Subcutaneous abdominal adipose tissue (tissue), 5 donors: ENCODE data around the gene PARP2.

Experiments used
- H3K27ac ChIP-seq: one replicate; pipeline ENCODE4 v1.7.0; 2013; ENCODE audit warnings: low read depth, mild to moderate bottlenecking, inconsistent platforms, low read length, moderate library complexity
- H3K27me3 ChIP-seq, 5 donors: one replicate each; pipeline ENCODE4 v1.7.0; 2013; ENCODE audit warnings: low read length in 5 of 5, inconsistent platforms in 1 of 5; ENCODE audit not compliant: control insufficient read depth in 5 of 5, insufficient read depth in 4 of 5
- H3K36me3 ChIP-seq, 5 donors: one replicate each; pipeline ENCODE4 v1.7.0; 2013; ENCODE audit warnings: low read length in 5 of 5; ENCODE audit not compliant: control insufficient read depth in 5 of 5, insufficient read depth in 5 of 5
- H3K4me1 ChIP-seq, 5 donors: one replicate each; pipeline ENCODE4 v1.7.0; 2013; ENCODE audit warnings: low read length in 5 of 5, mild to moderate bottlenecking in 3 of 5, moderate library complexity in 1 of 5; ENCODE audit not compliant: control insufficient read depth in 5 of 5, insufficient read depth in 5 of 5
- H3K4me3 ChIP-seq, 5 donors: one replicate each; pipeline ENCODE4 v1.7.0; 2013; ENCODE audit warnings: low read length in 5 of 5, low read depth in 1 of 5
- H3K9ac ChIP-seq, 5 donors: one replicate each; pipeline ENCODE4 v1.7.0; 2013; ENCODE audit warnings: low read length in 5 of 5, mild to moderate bottlenecking in 4 of 5, moderate library complexity in 3 of 5
- H3K9me3 ChIP-seq, 5 donors: one replicate each; pipeline ENCODE4 v1.7.0; 2013; ENCODE audit warnings: low read length in 5 of 5; ENCODE audit not compliant: control insufficient read depth in 5 of 5
- donor health status: healthy.
- donor health status: healthy.
- donor health status: healthy.
- donor health status: healthy.
- donor health status: healthy.

Gene PARP2

GRCh38 chr14:20343092-20343861 is at the start of gene PARP2:
Gene PARP2 (plus strand): TSS chr14:20343635. CDS start chr14:20343642, 7 bp downstream.
- Histone ChIP-seq H3K27me3 (peaks cover 0 to 4% (median 0%) of the 10 kb centered on the region in 5 donors), H3K9me3 (no peaks in the 10 kb centered on the region), H3K4me3 (peak within 1 kb of the TSS; percentile 78 to 94 (median 88)), H3K9ac (peak within 1 kb of the TSS; percentile 85 to 90 (median 86)), H3K4me1 (peaks cover 8 to 12% (median 9%) of the 10 kb centered on the region in 5 donors), H3K36me3 (peaks cover 14 to 26% (median 16%) of the 10 kb centered on the region in 5 donors), H3K27ac (peak within 1 kb of the TSS; percentile 94)

GRCh38 chr14:20294636-20295035 is 48.8 kb upstream of the PARP2 start:
- Histone ChIP-seq H3K9me3 (no peaks in the 10 kb centered on the region), H3K4me1 (peaks cover 0 to 1% (median 0%) of the 10 kb centered on the region in 5 donors), H3K4me3 (no peak overlapping the region), H3K9ac (no peak overlapping the region), H3K36me3 (peaks cover 56 to 86% (median 76%) of the 10 kb centered on the region in 5 donors), H3K27ac (no peak overlapping the region), H3K27me3 (no peaks in the 10 kb centered on the region)

GRCh38 chr14:20295067-20295466 is 48.4 kb upstream of the PARP2 start:
- Histone ChIP-seq H3K36me3 (peaks cover 56 to 85% (median 73%) of the 10 kb centered on the region in 5 donors), H3K9me3 (no peaks in the 10 kb centered on the region), H3K4me1 (no peaks in the 10 kb centered on the region), H3K27me3 (no peaks in the 10 kb centered on the region), H3K9ac (peak overlapping the region in 1 of 5 donors; percentile 6), H3K4me3 (no peak overlapping the region), H3K27ac (no peak overlapping the region)

GRCh38 chr14:20302042-20302755 is 41.2 kb upstream of the PARP2 start:
- no peaks in the 10 kb centered on the region for H3K9me3 ChIP-seq
- peaks cover 26 to 45% (median 40%) of the 10 kb centered on the region in 5 donors for H3K36me3 ChIP-seq
- H3K27ac ChIP-seq: no peak overlapping the region
- H3K9ac ChIP-seq: no peak overlapping the region
- H3K4me3 ChIP-seq: no peak overlapping the region
- H3K27me3 ChIP-seq: no peaks in the 10 kb centered on the region
- H3K4me1 ChIP-seq: peaks cover 0 to 11% (median 10%) of the 10 kb centered on the region in 5 donors

- Histone ChIP-seq H3K27ac (no peak within 1 kb of the TSS), H3K27me3 (no peaks in the 10 kb centered on the region), H3K36me3 (peaks cover 12 to 16% (median 15%) of the 10 kb centered on the region in 5 donors), H3K4me1 (peaks cover 0 to 11% (median 10%) of the 10 kb centered on the region in 5 donors), H3K4me3 (peak within 1 kb of the TSS; percentile 87 to 98 (median 92)), H3K9me3 (no peaks in the 10 kb centered on the region), H3K9ac (peak within 1 kb of the TSS; percentile 48 to 93 (median 70))
These were observed 38.0 kb upstream of the PARP2 start, which contains the start of gene TTC5 for GRCh38 chr14:20305265-20306078. Gene TTC5 (minus strand): TSS chr14:20305951. CDS start chr14:20305937, 14 bp downstream.

- no peak overlapping the region for H3K27ac ChIP-seq
These were observed 37.4 kb upstream of the PARP2 start for GRCh38 chr14:20306079-20306423.

GRCh38 chr14:20314026-20314425 is 29.4 kb upstream of the PARP2 start:
- Histone ChIP-seq H3K4me3 (no peak overlapping the region), H3K27me3 (no peaks in the 10 kb centered on the region), H3K36me3 (peaks cover 23 to 59% (median 54%) of the 10 kb centered on the region in 5 donors), H3K9ac (no peak overlapping the region), H3K4me1 (no peaks in the 10 kb centered on the region), H3K27ac (no peak overlapping the region), H3K9me3 (no peaks in the 10 kb centered on the region)

More at GRCh38 chr14:20306079-20306423, 37.4 kb upstream of the PARP2 start:
- peaks cover 0 to 11% (median 10%) of the 10 kb centered on the region in 5 donors for H3K4me1 ChIP-seq
- peaks cover 8 to 10% (median 10%) of the 10 kb centered on the region in 5 donors for H3K36me3 ChIP-seq
- H3K9ac ChIP-seq: peak overlapping the region in 1 of 5 donors; percentile 83
- no peaks in the 10 kb centered on the region for H3K9me3 ChIP-seq
- H3K4me3 ChIP-seq: peak overlapping the region; percentile 87 to 98 (median 92)
- no peaks in the 10 kb centered on the region for H3K27me3 ChIP-seq

- peaks cover 25 to 54% (median 50%) of the 10 kb centered on the region in 5 donors for H3K36me3 ChIP-seq
- no peaks in the 10 kb centered on the region for H3K27me3 ChIP-seq
- H3K27ac ChIP-seq: no peak overlapping the region
- H3K9me3 ChIP-seq: no peaks in the 10 kb centered on the region
- no peaks in the 10 kb centered on the region for H3K4me1 ChIP-seq
- H3K9ac ChIP-seq: no peak overlapping the region
- no peak overlapping the region for H3K4me3 ChIP-seq
These were observed 25.7 kb upstream of the PARP2 start for GRCh38 chr14:20317720-20318119.

GRCh38 chr14:20327005-20327869 is 16.2 kb upstream of the PARP2 start:
- Histone ChIP-seq H3K4me1 (peaks cover 0 to 4% (median 2%) of the 10 kb centered on the region in 5 donors), H3K9me3 (no peaks in the 10 kb centered on the region), H3K27me3 (no peaks in the 10 kb centered on the region), H3K9ac (no peak overlapping the region), H3K36me3 (peaks cover 3 to 30% (median 18%) of the 10 kb centered on the region in 5 donors), H3K27ac (no peak overlapping the region), H3K4me3 (no peak overlapping the region)
